H1 (cell line): Measurements from ENCODE around the gene RAB3C. TPM values are rescaled to one million over a fixed set of nuclear protein-coding genes. Genes with fewer than 3 reads are reported as not detected.

ENCODE experiments used
- CTCF ChIA-PET: fragments of 300-600 bp; sonication (Branson Sonifier 250); formaldehyde crosslinking; loops from one replicate; lab custom pipeline; 2021; ENCODE audit not compliant: partially characterized antibody; lab: Charles Lee
- POLR2A ChIA-PET: fragments of 300-600 bp; sonication (Branson Sonifier 250); formaldehyde crosslinking; loops from one replicate; lab custom pipeline; 2021; ENCODE audit warnings: inconsistent platforms; ENCODE audit not compliant: partially characterized antibody; lab: Charles Lee
- DNase-seq, 2 experiments: peaks; one replicate each; pipeline versions ENCODE4 v3.0.0 to v3.0.0-alpha.2; 2010 to 2022; ENCODE audit warnings: low spot score in 2 of 2, low read depth in 1 of 2, mixed read lengths in 1 of 2
- FAIRE-seq: peaks from 2 replicates; lab custom pipeline; 2011; peaks lifted over from hg19 to GRCh38; lab: Jason Lieb, UNC
- H2AFZ ChIP-seq: 2 replicates; pipeline ENCODE4 v1.8.1; 2012; ENCODE audit warnings: low read length, inconsistent platforms
- H2AK5ac ChIP-seq: 2 replicates; pipeline ENCODE4 v1.6.1; 2013; ENCODE audit warnings: low read depth, low read length
- H2BK120ac ChIP-seq: replicated peaks from 2 replicates; pipeline ENCODE3; 2013; ENCODE audit warnings: low read depth, low read length, inconsistent platforms
- H2BK12ac ChIP-seq: 2 replicates; pipeline ENCODE4 v1.6.1; 2013; ENCODE audit warnings: low read depth, low read length
- H2BK15ac ChIP-seq: 2 replicates; pipeline ENCODE4 v1.6.1; 2013; ENCODE audit warnings: low read length
- H2BK20ac ChIP-seq: 2 replicates; pipeline ENCODE4 v1.6.1; 2013; ENCODE audit warnings: low read length
- H2BK5ac ChIP-seq: 2 replicates; pipeline ENCODE4 v1.6.1; 2013; ENCODE audit warnings: low read depth, low read length
- H3K14ac ChIP-seq: 2 replicates; pipeline ENCODE4 v1.6.1; 2013; ENCODE audit warnings: inconsistent platforms; ENCODE audit not compliant: insufficient read length
- H3K18ac ChIP-seq: 2 replicates; pipeline ENCODE4 v1.6.1; 2013; ENCODE audit warnings: low read length; ENCODE audit errors: extremely low read depth
- H3K23ac ChIP-seq: 2 replicates; pipeline ENCODE4 v1.6.1; 2013; ENCODE audit warnings: inconsistent platforms; ENCODE audit not compliant: insufficient read length
- H3K23me2 ChIP-seq: 2 replicates; pipeline ENCODE4 v1.6.1; 2013; ENCODE audit warnings: low read depth, low read length
- H3K27ac ChIP-seq: 2 replicates; pipeline ENCODE4 v1.6.1; 2011; ENCODE audit warnings: low read depth, low read length, inconsistent platforms
- H3K27me3 ChIP-seq, 4 experiments: replicated peaks in 1 of 4; 1 replicate in 1 of 4; 2 replicates in 3 of 4; pipeline versions ENCODE4 v1.6.1 to v1.8.1; 2011 to 2013; ENCODE audit warnings: low read length in 3 of 4, mild to moderate bottlenecking in 3 of 4, inconsistent platforms in 2 of 4, mixed read lengths in 2 of 4, moderate library complexity in 1 of 4; ENCODE audit not compliant: control insufficient read depth in 3 of 4, insufficient read depth in 3 of 4; ENCODE audit errors: extremely low read depth in 1 of 4
- H3K36me3 ChIP-seq, 4 experiments: 2 replicates each; pipeline versions ENCODE4 v1.6.1 to v1.8.1; 2011 to 2013; ENCODE audit warnings: mild to moderate bottlenecking in 4 of 4, low read length in 3 of 4, moderate library complexity in 2 of 4, control low read depth in 1 of 4, inconsistent platforms in 1 of 4; ENCODE audit not compliant: insufficient read depth in 4 of 4, control insufficient read depth in 2 of 4
- H3K4ac ChIP-seq: replicated peaks from 2 replicates; pipeline ENCODE3; 2013; ENCODE audit warnings: low read length, low read depth, mixed read lengths, inconsistent platforms; ENCODE audit not compliant: insufficient read length
- H3K4me1 ChIP-seq, 4 experiments: replicated peaks in 1 of 4; 1 replicate in 1 of 4; 2 replicates in 3 of 4; pipeline versions ENCODE4 v1.6.1 to v1.8.1; 2011 to 2013; ENCODE audit warnings: low read length in 3 of 4, inconsistent platforms in 2 of 4, mixed read lengths in 1 of 4; ENCODE audit not compliant: insufficient read depth in 4 of 4, control insufficient read depth in 3 of 4
- H3K4me2 ChIP-seq, 2 experiments: 2 replicates each; pipeline versions ENCODE4 v1.6.1 to v1.8.1; 2011 to 2013; ENCODE audit warnings: low read depth in 2 of 2, low read length in 2 of 2, control low read depth in 1 of 2, inconsistent platforms in 1 of 2, mild to moderate bottlenecking in 1 of 2; ENCODE audit not compliant: insufficient read depth in 1 of 2
- H3K4me3 ChIP-seq, 4 experiments: fragments of 200-600, 300-600 bp in 1 of 4; sonication (generic), shearing (Covaris generic), sonication (Bioruptor Twin) in 1 of 4; 2 replicates each; pipeline versions ENCODE4 v1.5.1 to v1.8.1; 2011 to 2016; ENCODE audit warnings: low read length in 4 of 4, low read depth in 3 of 4, control low read depth in 2 of 4, inconsistent platforms in 2 of 4, mild to moderate bottlenecking in 2 of 4, mixed read lengths in 1 of 4, moderate library complexity in 1 of 4; ENCODE audit not compliant: insufficient read depth in 2 of 4; ENCODE audit errors: extremely low read depth in 1 of 4
- H3K56ac ChIP-seq: replicated peaks from 2 replicates; pipeline ENCODE3; 2013; ENCODE audit warnings: low read depth, mild to moderate bottlenecking, mixed read lengths, low read length, inconsistent platforms; ENCODE audit not compliant: insufficient read length
- H3K79me1 ChIP-seq: 2 replicates; pipeline ENCODE4 v1.6.1; 2013; ENCODE audit warnings: low read depth, low read length, control low read depth
- H3K79me2 ChIP-seq, 2 experiments: 2 replicates each; pipeline versions ENCODE4 v1.6.1 to v1.8.1; 2012 to 2013; ENCODE audit warnings: low read length in 2 of 2, mild to moderate bottlenecking in 2 of 2, inconsistent platforms in 1 of 2; ENCODE audit not compliant: insufficient read depth in 2 of 2, control insufficient read depth in 1 of 2
- H3K9ac ChIP-seq, 4 experiments: replicated peaks in 1 of 4; 1 replicate in 1 of 4; 2 replicates in 3 of 4; pipeline versions ENCODE4 v1.6.1 to v1.8.1; 2011 to 2013; ENCODE audit warnings: low read depth in 3 of 4, low read length in 3 of 4, control low read depth in 2 of 4, mild to moderate bottlenecking in 2 of 4, moderate library complexity in 2 of 4, inconsistent platforms in 1 of 4; ENCODE audit errors: extremely low read depth in 1 of 4
- H3K9me3 ChIP-seq, 2 experiments: 2 replicates each; pipeline versions ENCODE4 v1.6.1 to v1.8.1; 2012 to 2013; ENCODE audit warnings: mild to moderate bottlenecking in 2 of 2, moderate library complexity in 2 of 2, control low read depth in 1 of 2, inconsistent platforms in 1 of 2, low read depth in 1 of 2, low read length in 1 of 2, mixed read lengths in 1 of 2; ENCODE audit not compliant: insufficient read depth in 2 of 2
- H4K20me1 ChIP-seq, 2 experiments: replicated peaks in 1 of 2; 2 replicates each; pipeline versions ENCODE3 to v1.8.1; 2011 to 2013; ENCODE audit warnings: inconsistent platforms in 2 of 2, low read length in 2 of 2, mild to moderate bottlenecking in 1 of 2; ENCODE audit not compliant: insufficient read depth in 2 of 2, control insufficient read depth in 1 of 2
- H4K5ac ChIP-seq: 2 replicates; pipeline ENCODE4 v1.6.1; 2013; ENCODE audit warnings: low read length, low read depth, mixed read lengths, inconsistent platforms; ENCODE audit not compliant: insufficient read length
- H4K8ac ChIP-seq: 2 replicates; pipeline ENCODE4 v1.8.0; 2013; ENCODE audit warnings: mild to moderate bottlenecking, moderate library complexity, low read length, inconsistent platforms; ENCODE audit not compliant: insufficient read depth; ENCODE audit errors: extremely low read depth
- H4K91ac ChIP-seq: replicated peaks from 2 replicates; pipeline ENCODE3; 2013; ENCODE audit warnings: low read length, mixed read lengths, inconsistent platforms; ENCODE audit not compliant: insufficient read length
- CBX8 ChIP-seq: fragments of 300-800, 300-1000 bp; sonication (generic); IDR thresholded peaks from 2 replicates; pipeline ENCODE4 v1.7.1; 2016; ENCODE audit warnings: low read depth, low read length, borderline replicate concordance
- CHD2 ChIP-seq: IDR thresholded peaks from 2 replicates; pipeline ENCODE4 v1.6.1; 2012; ENCODE audit warnings: low read length, improper control_type of control experiment
- HDAC6 ChIP-seq: IDR thresholded peaks from one replicate; pipeline ENCODE4 v1.7.1; 2012; ENCODE audit warnings: low read depth, mild to moderate bottlenecking, inconsistent platforms, low read length, moderate library complexity
- KDM1A ChIP-seq: fragments of 200-600, 300-600 bp; sonication (generic); IDR thresholded peaks from 2 replicates; pipeline ENCODE4 v1.7.1; 2016; ENCODE audit warnings: mild to moderate bottlenecking, low read length, borderline replicate concordance
- KDM4A ChIP-seq: IDR thresholded peaks from one replicate; pipeline ENCODE4 v1.7.1; 2012; ENCODE audit warnings: low read depth, mild to moderate bottlenecking, moderate library complexity, low read length, inconsistent platforms; ENCODE audit not compliant: severe bottlenecking
- MAFK ChIP-seq: IDR thresholded peaks from 2 replicates; pipeline ENCODE4 v1.6.1; 2012; ENCODE audit warnings: low read depth, mild to moderate bottlenecking, improper control_type of control experiment, low read length
- MAX ChIP-seq: IDR thresholded peaks from 2 replicates; pipeline ENCODE4 v1.6.1; 2012; ENCODE audit warnings: inconsistent platforms
- TAF1 ChIP-seq: IDR thresholded peaks from 2 replicates; pipeline ENCODE4 v1.6.1; 2011; ENCODE audit warnings: mild to moderate bottlenecking, low read depth, low read length
- TAF7 ChIP-seq: optimal IDR thresholded peaks from 2 replicates; pipeline ENCODE3; 2011; ENCODE audit warnings: low read depth, mild to moderate bottlenecking, inconsistent platforms, low read length, moderate library complexity, borderline replicate concordance
- WGBS, 2 experiments: shearing (Covaris generic) in 1 of 2; methylation state at CpG; one replicate each; pipeline versions ENCODE4 v1.1.6 to v1.1.7; 2013 to 2015; ENCODE audit warnings: low lambda C conversion rate in 2 of 2, mixed read lengths in 2 of 2, inconsistent platforms in 1 of 2, low coverage in 1 of 2, missing lambda C conversion rate in 1 of 2; ENCODE audit not compliant: insufficient replicate concordance in 2 of 2, insufficient coverage in 1 of 2, insufficient read length in 1 of 2; ENCODE audit errors: extremely low coverage in 1 of 2, missing lambda C conversion rate in 1 of 2; 5-methylcytosine and 5-hydroxymethylcytosine counted together
- polyA plus RNA-seq, 7 experiments: library from polyadenylated mRNA; depleted of rRNA in 3 of 7; stranded (reverse) in 5 of 7; unstranded in 2 of 7; fragments of >200 nt in 5 of 7; fragments of 200-250 nt in 2 of 7; gene quantifications; 1 replicate in 5 of 7; 2 replicates in 1 of 7; 4 replicates in 1 of 7; pipeline versions ENCODE4 v1.2.1 to v1.2.3, GENCODE V29; 2011 to 2013; ENCODE audit warnings: missing spikeins in 2 of 7, mixed read lengths in 2 of 7
- total RNA-seq: library from RNA; stranded (reverse); fragmentation: NEBNext Ultra II Directional; extraction: Animal tissue kit (Norgen Biotek cat#: 25700); gene quantifications from 2 replicates; pipeline ENCODE4 v1.2.1, GENCODE V29; 2021
- TF ChIP-seq, protein P1 (sequence below): IDR thresholded peaks from 2 replicates; pipeline ENCODE4 v1.6.1; 2011; ENCODE audit warnings: low read depth, mild to moderate bottlenecking, low read length; ENCODE audit not compliant: insufficient read depth

Gene RAB3C
- total and polyA plus RNA-seq, 2 of the 8 experiments (the other 6 are each of a cell fraction or from before 2014, with no cell fraction given), result 14.7 to 18.3 TPM

GRCh38 chr5:58776559-58776958 is 193.7 kb downstream of the RAB3C start:
- Histone ChIP-seq H2BK15ac (no peak overlapping the region), H3K4me3 (no peak overlapping the region), H3K36me3 (no peaks in the 10 kb centered on the region), H3K4ac (no peak overlapping the region), H2BK12ac (no peak overlapping the region), H3K27me3 (no peaks in the 10 kb centered on the region), H2AFZ (no peak overlapping the region), H3K23ac (no peak overlapping the region), H2BK20ac (no peak overlapping the region), H3K4me1 (no peaks in the 10 kb centered on the region), H4K5ac (no peak overlapping the region), H3K79me1 (no peaks in the 10 kb centered on the region), H4K91ac (no peak overlapping the region), H3K9me3 (no peaks in the 10 kb centered on the region), H3K14ac (no peak overlapping the region), H2BK5ac (no peak overlapping the region), H3K27ac (no peak overlapping the region), H4K20me1 (no peaks in the 10 kb centered on the region), H3K23me2 (no peaks in the 10 kb centered on the region), H3K79me2 (no peaks in the 10 kb centered on the region), H3K56ac (no peak overlapping the region), H3K4me2 (no peak overlapping the region), H4K8ac (no peak overlapping the region), H2AK5ac (no peak overlapping the region), H3K9ac (no peak overlapping the region), H2BK120ac (no peak overlapping the region), H3K18ac (no peak overlapping the region)
- ChIA-PET POLR2A (no interaction called here), CTCF (interaction anchor here (1.1 kb wide), 1 partner anchor 11 kb away, joined by 3 read pairs; no protein-coding TSS in a partner anchor)
- TF ChIP-seq HDAC6 (no peak), KDM1A (no peak), TAF7 (no peak), MAX (no peak), CBX8 (no peak), TAF1 (no peak), KDM4A (no peak), MAFK (no peak), CHD2 (no peak)
- TF ChIP-seq, protein P1, sequence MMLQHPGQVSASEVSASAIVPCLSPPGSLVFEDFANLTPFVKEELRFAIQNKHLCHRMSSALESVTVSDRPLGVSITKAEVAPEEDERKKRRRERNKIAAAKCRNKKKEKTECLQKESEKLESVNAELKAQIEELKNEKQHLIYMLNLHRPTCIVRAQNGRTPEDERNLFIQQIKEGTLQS, result no peak
- WGBS, 2 experiments, result 90 to 100% methylated on average over 1 to 5 of the region's 5 CpGs
- DNase-seq (no peak), FAIRE-seq (no peak)
